Measurements from ENCODE around the gene CYP3A5.

DNA sequence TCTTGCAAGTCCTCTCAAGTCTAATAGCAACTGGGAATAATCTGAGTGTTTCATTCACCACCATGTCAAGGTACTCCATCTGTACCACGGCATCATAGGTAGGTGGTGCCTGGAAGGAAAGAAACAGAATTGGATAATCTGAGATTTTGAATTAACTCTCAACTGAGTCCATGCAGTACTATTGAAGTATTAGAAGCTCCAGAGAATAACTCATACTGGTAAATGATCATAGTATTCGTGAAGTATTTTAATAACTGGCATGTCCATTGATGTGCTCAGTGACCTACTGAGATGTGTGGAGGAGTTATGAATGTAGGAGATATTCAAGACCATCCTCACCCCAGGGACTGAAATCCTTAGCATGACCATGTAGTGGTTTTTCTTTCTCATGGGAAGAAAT lies 27.1 kb downstream of the CYP3A5 start:
- TF ChIP-seq KLF10 (CRISPR knock-in tag; IDR thresholded peaks at IDR 0.05): no peak
- TF ChIP-seq, protein P1, sequence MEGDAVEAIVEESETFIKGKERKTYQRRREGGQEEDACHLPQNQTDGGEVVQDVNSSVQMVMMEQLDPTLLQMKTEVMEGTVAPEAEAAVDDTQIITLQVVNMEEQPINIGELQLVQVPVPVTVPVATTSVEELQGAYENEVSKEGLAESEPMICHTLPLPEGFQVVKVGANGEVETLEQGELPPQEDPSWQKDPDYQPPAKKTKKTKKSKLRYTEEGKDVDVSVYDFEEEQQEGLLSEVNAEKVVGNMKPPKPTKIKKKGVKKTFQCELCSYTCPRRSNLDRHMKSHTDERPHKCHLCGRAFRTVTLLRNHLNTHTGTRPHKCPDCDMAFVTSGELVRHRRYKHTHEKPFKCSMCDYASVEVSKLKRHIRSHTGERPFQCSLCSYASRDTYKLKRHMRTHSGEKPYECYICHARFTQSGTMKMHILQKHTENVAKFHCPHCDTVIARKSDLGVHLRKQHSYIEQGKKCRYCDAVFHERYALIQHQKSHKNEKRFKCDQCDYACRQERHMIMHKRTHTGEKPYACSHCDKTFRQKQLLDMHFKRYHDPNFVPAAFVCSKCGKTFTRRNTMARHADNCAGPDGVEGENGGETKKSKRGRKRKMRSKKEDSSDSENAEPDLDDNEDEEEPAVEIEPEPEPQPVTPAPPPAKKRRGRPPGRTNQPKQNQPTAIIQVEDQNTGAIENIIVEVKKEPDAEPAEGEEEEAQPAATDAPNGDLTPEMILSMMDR (IDR thresholded peaks at IDR 0.05 in 2 of 3, conservative IDR thresholded peaks at IDR 0.05 in 1 of 3; ENCODE audit: insufficient read depth in 2 of 3, low read depth in 1 of 3, low read length in 3 of 3): no peak
- TF ChIP-seq GTF2F1 (IDR thresholded peaks at IDR 0.05; ENCODE audit: low read depth, low read length): no peak

All from K562 (cell line).